VCaP (cell line): Measurements from ENCODE around the gene HMGN5.
A peak's percentile ranks its signal among the peaks of the same experiment; 100 is the strongest.

ENCODE experiments used
- H3K27ac ChIP-seq: fragments of 450-650 bp; 2 replicates; pipeline ENCODE4 v1.5.1; 2017
- TF ChIP-seq, protein P1 (sequence below): fragments of 450-650 bp; conservative IDR thresholded peaks from 2 replicates; pipeline ENCODE4 v1.5.1; 2017; ENCODE audit warnings: mild to moderate bottlenecking, moderate library complexity

Gene HMGN5

DNA sequence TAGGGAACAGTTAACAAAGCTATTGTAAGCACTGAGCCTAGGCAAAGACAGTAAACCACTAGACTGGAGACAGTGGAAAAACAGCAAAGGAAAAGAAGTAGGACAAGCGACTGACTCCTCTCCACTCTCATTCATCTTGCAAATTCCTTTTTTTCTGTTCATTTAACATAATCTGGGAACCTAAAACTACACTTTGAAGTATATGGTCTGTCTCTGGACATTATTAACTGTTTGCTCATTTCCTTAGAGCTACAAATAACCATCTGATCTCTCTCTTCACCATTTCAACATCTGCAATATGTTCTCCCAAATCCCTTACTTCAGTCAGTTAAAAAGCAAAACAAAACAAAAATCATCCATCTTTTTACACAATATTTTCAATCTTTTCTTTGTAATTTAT is 642 bp downstream of the HMGN5 start:
- H3K27ac ChIP-seq: no peak overlapping the region
- TF ChIP-seq, protein P1, sequence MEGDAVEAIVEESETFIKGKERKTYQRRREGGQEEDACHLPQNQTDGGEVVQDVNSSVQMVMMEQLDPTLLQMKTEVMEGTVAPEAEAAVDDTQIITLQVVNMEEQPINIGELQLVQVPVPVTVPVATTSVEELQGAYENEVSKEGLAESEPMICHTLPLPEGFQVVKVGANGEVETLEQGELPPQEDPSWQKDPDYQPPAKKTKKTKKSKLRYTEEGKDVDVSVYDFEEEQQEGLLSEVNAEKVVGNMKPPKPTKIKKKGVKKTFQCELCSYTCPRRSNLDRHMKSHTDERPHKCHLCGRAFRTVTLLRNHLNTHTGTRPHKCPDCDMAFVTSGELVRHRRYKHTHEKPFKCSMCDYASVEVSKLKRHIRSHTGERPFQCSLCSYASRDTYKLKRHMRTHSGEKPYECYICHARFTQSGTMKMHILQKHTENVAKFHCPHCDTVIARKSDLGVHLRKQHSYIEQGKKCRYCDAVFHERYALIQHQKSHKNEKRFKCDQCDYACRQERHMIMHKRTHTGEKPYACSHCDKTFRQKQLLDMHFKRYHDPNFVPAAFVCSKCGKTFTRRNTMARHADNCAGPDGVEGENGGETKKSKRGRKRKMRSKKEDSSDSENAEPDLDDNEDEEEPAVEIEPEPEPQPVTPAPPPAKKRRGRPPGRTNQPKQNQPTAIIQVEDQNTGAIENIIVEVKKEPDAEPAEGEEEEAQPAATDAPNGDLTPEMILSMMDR: no peak

GRCh38 chrX:81195712-81196111 is 6.0 kb downstream of the HMGN5 start:
- TF ChIP-seq, protein P1: peak; percentile 73
- H3K27ac ChIP-seq: no peak overlapping the region

DNA sequence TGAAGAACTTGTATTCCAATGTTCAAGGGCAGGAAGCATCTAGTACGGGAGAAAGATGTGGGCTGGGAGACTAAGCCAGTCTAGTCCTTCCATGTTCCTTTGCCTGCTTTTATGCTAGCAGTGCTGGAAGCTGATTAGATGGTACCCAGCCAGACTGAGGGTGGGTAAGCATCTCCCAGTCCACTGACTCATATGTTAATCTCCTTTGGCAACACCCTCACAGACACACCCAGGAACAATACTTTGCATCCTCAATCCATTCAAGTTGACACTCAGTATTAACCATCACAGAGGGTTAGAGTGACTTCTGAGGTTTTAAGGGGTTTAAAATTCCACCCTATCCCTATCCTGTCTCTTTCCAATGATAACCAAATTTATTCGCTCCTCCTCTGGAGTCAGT is 6.5 kb downstream of the HMGN5 start:
- TF ChIP-seq, protein P1: no peak
- no peak overlapping the region for H3K27ac ChIP-seq

DNA sequence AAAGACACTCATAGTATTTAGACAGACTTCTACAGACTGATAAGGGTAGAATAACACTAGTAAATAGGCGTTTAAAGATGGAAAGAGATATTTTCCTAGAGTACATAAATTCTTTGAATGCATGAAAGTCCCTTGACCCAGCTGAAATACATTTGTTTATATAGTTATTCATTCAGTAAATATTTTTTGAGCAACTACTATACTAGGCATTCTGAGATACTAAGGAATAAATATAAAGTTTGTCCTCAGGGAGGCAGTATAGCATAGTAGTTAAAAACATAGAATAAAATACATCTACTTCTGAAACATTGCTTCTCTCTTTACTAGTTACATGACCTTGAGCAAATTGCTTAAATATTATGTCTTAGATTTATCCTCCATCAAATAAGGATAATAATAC is 27.4 kb downstream of the HMGN5 start:
- TF ChIP-seq, protein P1: 0 out of 2 replicates have a peak, but pooled peaks have one; percentile 12
- no peak overlapping the region for H3K27ac ChIP-seq

GRCh38 chrX:81168391-81168790 is 33.3 kb downstream of the HMGN5 start:
- H3K27ac ChIP-seq: no peak overlapping the region

GRCh38 chrX:81121513-81122363 is 80.0 kb downstream of the HMGN5 start:
- no peak overlapping the region for H3K27ac ChIP-seq
- TF ChIP-seq, protein P1: no peak

More at GRCh38 chrX:81168391-81168790, 33.3 kb downstream of the HMGN5 start:
- TF ChIP-seq, protein P1: no peak

- no peak overlapping the region for H3K27ac ChIP-seq
- TF ChIP-seq, protein P1: peak; percentile 57
These were observed 80.8 kb downstream of the HMGN5 start for GRCh38 chrX:81120936-81121371.
